B cell (primary cell): ENCODE measurements around the gene MRTFA. TPM values are rescaled to one million over a fixed set of nuclear protein-coding genes. Genes with fewer than 3 reads are reported as not detected.

Source experiments
- ATAC-seq: fragments of 200-7000 bp; cut with Tn5 transposase; one replicate; pipeline ENCODE4 v1.10.0; 2021; ENCODE audit warnings: low read depth, mild to moderate bottlenecking, moderate number of reproducible peaks, moderate library complexity
- CTCF ChIA-PET: fragments of 350-600 bp; sonication (Branson Sonifier 250); formaldehyde crosslinking; loops from one replicate; lab custom pipeline; 2021; ENCODE audit warnings: antibody characterized with exemption, inconsistent platforms; lab: Charles Lee
- POLR2A ChIA-PET: fragments of 350-600 bp; sonication (Branson Sonifier 250); formaldehyde crosslinking; loops from one replicate; lab custom pipeline; 2021; ENCODE audit warnings: antibody characterized with exemption; lab: Charles Lee
- DNase-seq: peaks from one replicate; pipeline ENCODE4 v3.0.0; 2013
- H2AFZ ChIP-seq: 2 replicates; pipeline ENCODE4 v1.6.1; 2012; ENCODE audit warnings: mild to moderate bottlenecking, low read depth, low read length; ENCODE audit not compliant: insufficient read depth, poor library complexity, severe bottlenecking
- H3K27ac ChIP-seq, 2 donors: 1 replicate in 1 of 2; 2 replicates in 1 of 2; pipeline ENCODE4 v1.5.1; 2012 to 2013; ENCODE audit warnings: low read length in 2 of 2, mild to moderate bottlenecking in 2 of 2, moderate library complexity in 1 of 2
- H3K27me3 ChIP-seq, 4 experiments: fragments of 200-600 bp in 1 of 4; sonication (generic) in 1 of 4; replicated peaks in 1 of 4; 1 replicate in 2 of 4; 2 replicates in 2 of 4; pipeline versions ENCODE4 v1.6.1 to v1.7.0; 2013 to 2016; ENCODE audit warnings: low read length in 3 of 4, mild to moderate bottlenecking in 2 of 4, mixed read lengths in 1 of 4, moderate library complexity in 1 of 4; ENCODE audit not compliant: insufficient read depth in 4 of 4, control insufficient read depth in 3 of 4; ENCODE audit errors: control extremely low read depth in 1 of 4
- H3K36me3 ChIP-seq, 2 experiments: replicated peaks in 1 of 2; 1 replicate in 1 of 2; 2 replicates in 1 of 2; pipeline versions ENCODE4 v1.6.1 to v1.7.1; 2013; ENCODE audit warnings: low read length in 1 of 2; ENCODE audit not compliant: insufficient read depth in 2 of 2, control insufficient read depth in 1 of 2; ENCODE audit errors: control extremely low read depth in 1 of 2, extremely low read depth in 1 of 2
- H3K4me1 ChIP-seq, 2 donors: fragments of 200-600 bp in 1 of 2; sonication (generic) in 1 of 2; 1 replicate in 1 of 2; 2 replicates in 1 of 2; pipeline versions ENCODE4 v1.5.1 to v1.6.1; 2013 to 2017; ENCODE audit warnings: low read length in 2 of 2; ENCODE audit not compliant: control insufficient read depth in 2 of 2, insufficient read depth in 2 of 2
- H3K4me2 ChIP-seq: replicated peaks from 2 replicates; pipeline ENCODE3; 2012; ENCODE audit warnings: mild to moderate bottlenecking, low read depth, low read length; ENCODE audit not compliant: poor library complexity, severe bottlenecking
- H3K4me3 ChIP-seq, 5 experiments: fragments of 200-600 bp in 1 of 5; sonication (generic) in 1 of 5; 1 replicate in 3 of 5; 2 replicates in 2 of 5; pipeline versions ENCODE4 v1.5.1 to v1.7.0; 2011 to 2016; ENCODE audit warnings: low read length in 4 of 5, mild to moderate bottlenecking in 4 of 5, low read depth in 2 of 5, control low read depth in 1 of 5, moderate library complexity in 1 of 5; ENCODE audit not compliant: insufficient read depth in 1 of 5; ENCODE audit errors: control extremely low read depth in 1 of 5, extremely low read depth in 1 of 5
- H3K79me2 ChIP-seq: fragments of 200-600 bp; sonication (generic); one replicate; pipeline ENCODE4 v1.6.0; 2016; ENCODE audit warnings: low read length; ENCODE audit not compliant: control insufficient read depth, insufficient read depth
- H3K9ac ChIP-seq: fragments of 200-600 bp; sonication (generic); 2 replicates; pipeline ENCODE4 v1.6.1; 2017; ENCODE audit warnings: mild to moderate bottlenecking, low read length, moderate library complexity
- H3K9me3 ChIP-seq, 3 donors: one replicate each; pipeline versions ENCODE4 v1.6.1 to v1.7.1; 2013; ENCODE audit warnings: low read length in 2 of 3; ENCODE audit not compliant: control insufficient read depth in 2 of 3, insufficient read depth in 1 of 3; ENCODE audit errors: control extremely low read depth in 1 of 3
- H4K20me1 ChIP-seq: 2 replicates; pipeline ENCODE4 v1.6.0; 2012; ENCODE audit warnings: mild to moderate bottlenecking, low read length; ENCODE audit not compliant: insufficient read depth, control insufficient read depth, poor library complexity, severe bottlenecking
- H3K27ac Mint-ChIP-seq: one replicate; pipeline ENCODE4 v1.8.0; 2021; ENCODE audit warnings: mixed read lengths
- H3K27me3 Mint-ChIP-seq: one replicate; pipeline ENCODE4 v1.8.0; 2021; ENCODE audit warnings: mixed read lengths
- H3K4me1 Mint-ChIP-seq: one replicate; pipeline ENCODE4 v1.8.0; 2021; ENCODE audit warnings: mixed read lengths
- H3K4me3 Mint-ChIP-seq: one replicate; pipeline ENCODE4 v1.8.0; 2021; ENCODE audit warnings: mixed read lengths
- H3K9me3 Mint-ChIP-seq: one replicate; pipeline ENCODE4 v1.8.0; 2022; ENCODE audit warnings: mixed read lengths; ENCODE audit not compliant: insufficient read depth
- EZH2 ChIP-seq: IDR thresholded peaks from 2 replicates; pipeline ENCODE4 v1.6.1; 2012; ENCODE audit warnings: borderline replicate concordance, low read depth, mild to moderate bottlenecking, moderate library complexity, low read length; ENCODE audit not compliant: insufficient read depth, poor library complexity, severe bottlenecking
- WGBS: methylation state at CpG from one replicate; pipeline ENCODE4 v1.1.5; 2013; ENCODE audit warnings: missing lambda C conversion rate; ENCODE audit not compliant: insufficient coverage; 5-methylcytosine and 5-hydroxymethylcytosine counted together
- intact Hi-C: fragments of 100-400 bp; cut with micrococcal nuclease; formaldehyde crosslinking; loops from one replicate; pipeline ENCODE4 v1.10.0; 2022
- polyA plus RNA-seq: library from polyadenylated mRNA; depleted of rRNA; stranded (reverse); fragments of >200 nt; gene quantifications from 2 replicates; pipeline ENCODE4 v1.2.3, GENCODE V29; 2012
- total RNA-seq, 2 donors: library from RNA; stranded (reverse); fragments of 120-200 nt in 1 of 2; gene quantifications; 1 replicate in 1 of 2; 2 replicates in 1 of 2; pipeline versions ENCODE4 v1.2.3 to v1.2.4, GENCODE V29; 2013 to 2022
- TF ChIP-seq, protein P1 (sequence below): fragments of 200-600 bp; IDR thresholded peaks from one replicate; pipeline ENCODE4 v1.8.0; 2022; ENCODE audit warnings: antibody characterized with exemption, mild to moderate bottlenecking

The MRTFA gene
- total and polyA plus RNA-seq, 2 donors (not counting 1 experiment from before 2014, with no cell fraction given) = 28.9 to 82.6 TPM

GRCh38 chr22:40654522-40655167 is 18.1 kb upstream of the MRTFA start:
- intact Hi-C loops = no loop called here
- Histone ChIP-seq H3K79me2 (no peaks in the 10 kb centered on the region), H3K36me3 (no peaks in the 10 kb centered on the region), H3K4me2 (no peak overlapping the region), H4K20me1 (no peaks in the 10 kb centered on the region), H3K9me3 (no peaks in the 10 kb centered on the region), H3K9ac (no peak overlapping the region), H3K4me3 (no peak overlapping the region), H3K27me3 (no peaks in the 10 kb centered on the region), H3K27ac (no peak overlapping the region), H2AFZ (no peak overlapping the region), H3K4me1 (no peaks in the 10 kb centered on the region)
- WGBS = 83% methylated on average over 6 of the region's 11 CpGs
- POLR2A ChIA-PET = interaction anchor here (0.6 kb wide), 1 partner anchor 126 kb away, joined by 4 read pairs; no protein-coding TSS in a partner anchor
- DNase-seq = no peak
- no peak overlapping the region for H3K27ac Mint-ChIP-seq
- H3K4me1 Mint-ChIP-seq = peaks cover 7% of the 10 kb centered on the region
- no peak for ATAC-seq
- H3K9me3 Mint-ChIP-seq = no peaks in the 10 kb centered on the region
- H3K27me3 Mint-ChIP-seq = no peaks in the 10 kb centered on the region
- no peak overlapping the region for H3K4me3 Mint-ChIP-seq
- CTCF ChIA-PET = interaction anchor here (2.4 kb wide), 1 partner anchor 9 kb away, joined by 8 read pairs; no protein-coding TSS in a partner anchor
- no peak for TF ChIP-seq EZH2
- TF ChIP-seq, protein P1, sequence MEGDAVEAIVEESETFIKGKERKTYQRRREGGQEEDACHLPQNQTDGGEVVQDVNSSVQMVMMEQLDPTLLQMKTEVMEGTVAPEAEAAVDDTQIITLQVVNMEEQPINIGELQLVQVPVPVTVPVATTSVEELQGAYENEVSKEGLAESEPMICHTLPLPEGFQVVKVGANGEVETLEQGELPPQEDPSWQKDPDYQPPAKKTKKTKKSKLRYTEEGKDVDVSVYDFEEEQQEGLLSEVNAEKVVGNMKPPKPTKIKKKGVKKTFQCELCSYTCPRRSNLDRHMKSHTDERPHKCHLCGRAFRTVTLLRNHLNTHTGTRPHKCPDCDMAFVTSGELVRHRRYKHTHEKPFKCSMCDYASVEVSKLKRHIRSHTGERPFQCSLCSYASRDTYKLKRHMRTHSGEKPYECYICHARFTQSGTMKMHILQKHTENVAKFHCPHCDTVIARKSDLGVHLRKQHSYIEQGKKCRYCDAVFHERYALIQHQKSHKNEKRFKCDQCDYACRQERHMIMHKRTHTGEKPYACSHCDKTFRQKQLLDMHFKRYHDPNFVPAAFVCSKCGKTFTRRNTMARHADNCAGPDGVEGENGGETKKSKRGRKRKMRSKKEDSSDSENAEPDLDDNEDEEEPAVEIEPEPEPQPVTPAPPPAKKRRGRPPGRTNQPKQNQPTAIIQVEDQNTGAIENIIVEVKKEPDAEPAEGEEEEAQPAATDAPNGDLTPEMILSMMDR = no peak

- Mint-ChIP-seq H3K9me3 (no peaks in the 10 kb centered on the region), H3K4me3 (no peak overlapping the region), H3K4me1 (peaks cover 7% of the 10 kb centered on the region), H3K27me3 (no peaks in the 10 kb centered on the region), H3K27ac (no peak overlapping the region)
- H3K79me2 ChIP-seq = no peaks in the 10 kb centered on the region
- 100% methylated on average over 9 of the region's 9 CpGs for WGBS
- TF ChIP-seq, protein P1 = no peak
- TF ChIP-seq EZH2 = no peak
- no peaks in the 10 kb centered on the region for H4K20me1 ChIP-seq
- POLR2A ChIA-PET = no interaction called here
- H3K4me1 ChIP-seq = no peaks in the 10 kb centered on the region
- CTCF ChIA-PET = interaction anchor here (0.9 to 1.0 kb wide), 2 partner anchors 30 to 216 kb away, joined by 3 read pairs; no protein-coding TSS in a partner anchor
- H2AFZ ChIP-seq = no peak overlapping the region
- H3K27ac ChIP-seq = no peak overlapping the region
- H3K9ac ChIP-seq = no peak overlapping the region
- no peaks in the 10 kb centered on the region for H3K9me3 ChIP-seq
- intact Hi-C loops = no loop called here
- H3K4me3 ChIP-seq = no peak overlapping the region
- no peaks in the 10 kb centered on the region for H3K36me3 ChIP-seq
- H3K27me3 ChIP-seq = no peaks in the 10 kb centered on the region
- ATAC-seq = no peak
- no peak overlapping the region for H3K4me2 ChIP-seq
- no peak for DNase-seq
Observed at GRCh38 chr22:40653361-40653760, 16.8 kb upstream of the MRTFA start.
